Hepatocyte (in vitro differentiated cells): ENCODE data around the gene FIGNL1. TPM values are rescaled to one million over a fixed set of nuclear protein-coding genes. Genes with fewer than 3 reads are reported as not detected.

ENCODE experiments used
- DNase-seq: peaks from one replicate; pipeline ENCODE4 v3.0.0-alpha.2; 2016; ENCODE audit warnings: low spot score
- H2AFZ ChIP-seq: fragments of 200-600 bp; sonication (generic); 2 replicates; pipeline ENCODE4 v1.6.0; 2016; ENCODE audit warnings: antibody characterized with exemption, mild to moderate bottlenecking
- H3K27ac ChIP-seq: fragments of 200-600 bp; sonication (generic); 2 replicates; pipeline ENCODE4 v1.5.1; 2016; ENCODE audit warnings: mild to moderate bottlenecking
- H3K27me3 ChIP-seq: fragments of 200-600 bp; sonication (generic); 2 replicates; pipeline ENCODE4 v1.6.1; 2016
- H3K36me3 ChIP-seq: fragments of 200-600 bp; sonication (generic); replicated peaks from 2 replicates; pipeline ENCODE4 v1.5.1; 2016; ENCODE audit warnings: low read depth; ENCODE audit not compliant: insufficient read depth
- H3K4me1 ChIP-seq: fragments of 200-600 bp; sonication (generic); 2 replicates; pipeline ENCODE4 v1.5.1; 2016; ENCODE audit warnings: mild to moderate bottlenecking, moderate library complexity; ENCODE audit not compliant: insufficient read depth
- H3K4me2 ChIP-seq: fragments of 200-600 bp; sonication (generic); 2 replicates; pipeline ENCODE4 v1.6.0; 2016
- H3K4me3 ChIP-seq: fragments of 200-600 bp; sonication (generic); 2 replicates; pipeline ENCODE4 v1.5.1; 2016; ENCODE audit warnings: mild to moderate bottlenecking
- H3K79me2 ChIP-seq: fragments of 200-600 bp; sonication (generic); 2 replicates; pipeline ENCODE4 v1.6.0; 2017; ENCODE audit warnings: mild to moderate bottlenecking
- H3K9me2 ChIP-seq: fragments of 200-600 bp; sonication (generic); replicated peaks from 2 replicates; pipeline ENCODE4 v1.6.0; 2017; ENCODE audit warnings: mild to moderate bottlenecking; ENCODE audit not compliant: insufficient read depth
- H3K9me3 ChIP-seq: fragments of 200-600 bp; sonication (generic); 2 replicates; pipeline ENCODE4 v1.5.1; 2016; ENCODE audit warnings: low read depth, mild to moderate bottlenecking
- H4K20me1 ChIP-seq: fragments of 200-600 bp; sonication (generic); 2 replicates; pipeline ENCODE4 v1.6.0; 2016; ENCODE audit warnings: mild to moderate bottlenecking; ENCODE audit not compliant: insufficient read depth, poor library complexity, severe bottlenecking
- CTCF ChIP-seq: fragments of 200-600 bp; sonication (generic); IDR thresholded peaks from 2 replicates; pipeline ENCODE4 v1.5.1; 2016; ENCODE audit warnings: antibody characterized with exemption, mild to moderate bottlenecking; ENCODE audit not compliant: poor library complexity
- EZH2 ChIP-seq: fragments of 200-600 bp; sonication (generic); IDR thresholded peaks from 2 replicates; pipeline ENCODE4 v1.6.1; 2016; ENCODE audit warnings: antibody characterized with exemption, mild to moderate bottlenecking, borderline replicate concordance
- EZH2phosphoT487 ChIP-seq: fragments of 200-600 bp; sonication (generic); IDR thresholded peaks from one replicate; pipeline ENCODE4 v1.6.1; 2018; ENCODE audit warnings: antibody characterized with exemption, mild to moderate bottlenecking, low read depth, moderate library complexity; ENCODE audit not compliant: unreplicated experiment, severe bottlenecking
- WGBS: methylation state at CpG from one replicate; pipeline ENCODE4 v1.1.6; 2016; ENCODE audit warnings: low lambda C conversion rate; ENCODE audit errors: missing lambda C conversion rate; 5-methylcytosine and 5-hydroxymethylcytosine counted together
- polyA plus RNA-seq: library from polyadenylated mRNA; unstranded; fragments of >200 nt; fragmentation: Nextera tagmentation; extraction: Ambion mirVana; gene quantifications from 2 replicates; pipeline ENCODE4 v1.2.1, GENCODE V29; 2016
- total RNA-seq: library from RNA; depleted of rRNA; stranded (reverse); fragments of >200 nt; gene quantifications from 2 replicates; pipeline ENCODE4 v1.2.3, GENCODE V29; 2014

Gene FIGNL1
- total and polyA plus RNA-seq, 2 experiments from 2014 or later = 4.3 to 13.6 TPM

- Histone ChIP-seq H3K4me1 (no peaks in the 10 kb centered on the region), H3K9me3 (no peaks in the 10 kb centered on the region), H2AFZ (peak overlapping the region; percentile 9), H3K36me3 (no peaks in the 10 kb centered on the region), H3K4me2 (peak overlapping the region; percentile 73), H3K9me2 (no peaks in the 10 kb centered on the region), H3K4me3 (no peak overlapping the region), H3K27me3 (no peaks in the 10 kb centered on the region), H4K20me1 (no peaks in the 10 kb centered on the region), H3K79me2 (no peaks in the 10 kb centered on the region), H3K27ac (no peak overlapping the region)
- WGBS = 22% methylated on average over 30 of the region's 30 CpGs
- TF ChIP-seq EZH2 (no peak), CTCF (peak; percentile 93)
- DNase-seq = peak; percentile 88
Observed at GRCh38 chr7:50467817-50468610, 17.9 kb upstream of the FIGNL1 start.

- WGBS = 96% methylated on average over 11 of the region's 11 CpGs
- no peak for DNase-seq
- no peaks in the 10 kb centered on the region for H3K79me2 ChIP-seq
- no peak overlapping the region for H2AFZ ChIP-seq
- no peaks in the 10 kb centered on the region for H3K4me1 ChIP-seq
- no peak for TF ChIP-seq CTCF
- TF ChIP-seq EZH2phosphoT487 = no peak
- TF ChIP-seq EZH2 = no peak
- H3K36me3 ChIP-seq = no peaks in the 10 kb centered on the region
- no peak overlapping the region for H3K27ac ChIP-seq
- no peaks in the 10 kb centered on the region for H3K9me2 ChIP-seq
- no peak overlapping the region for H3K4me2 ChIP-seq
- H3K27me3 ChIP-seq = no peaks in the 10 kb centered on the region
- no peaks in the 10 kb centered on the region for H4K20me1 ChIP-seq
- no peaks in the 10 kb centered on the region for H3K9me3 ChIP-seq
- H3K4me3 ChIP-seq = no peak overlapping the region
Observed at GRCh38 chr7:50466815-50467585, 16.9 kb upstream of the FIGNL1 start.

DNA sequence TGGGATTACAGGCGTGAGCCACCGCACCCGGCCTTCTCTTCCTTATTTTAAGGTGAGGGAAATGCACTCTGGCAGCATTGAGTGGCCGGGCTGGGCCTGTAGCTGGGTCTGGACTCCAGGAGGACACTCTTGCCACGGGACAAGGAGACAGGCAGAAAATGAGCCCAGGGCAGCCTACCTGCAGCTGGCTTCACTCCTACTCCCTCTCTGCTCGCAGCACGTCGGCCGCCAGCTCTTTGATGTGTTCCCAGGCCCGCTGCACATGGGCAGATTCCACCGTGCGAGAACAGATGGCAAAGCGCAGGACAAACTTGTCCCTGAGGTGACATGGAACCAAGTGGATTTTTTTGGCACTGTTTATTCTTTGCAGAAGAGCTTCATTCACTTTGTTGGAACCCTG is 12.9 kb upstream of the FIGNL1 start:
- Histone ChIP-seq H3K9me2 (no peaks in the 10 kb centered on the region), H3K4me3 (no peak overlapping the region), H3K27ac (no peak overlapping the region), H3K79me2 (no peaks in the 10 kb centered on the region), H3K4me1 (no peaks in the 10 kb centered on the region), H3K4me2 (no peak overlapping the region), H2AFZ (no peak overlapping the region), H3K36me3 (no peaks in the 10 kb centered on the region), H3K27me3 (no peaks in the 10 kb centered on the region), H3K9me3 (no peaks in the 10 kb centered on the region), H4K20me1 (no peaks in the 10 kb centered on the region)
- WGBS = 90% methylated on average over 13 of the region's 13 CpGs
- TF ChIP-seq EZH2 (no peak), EZH2phosphoT487 (no peak), CTCF (no peak)
- DNase-seq = no peak
